NCI-H2107 (cell line): ENCODE results near the gene ACOX1.

Experiments used
- DNase-seq: peaks from one replicate; lab custom pipeline; 2025; lab: John Stamatoyannopoulos, UW

Gene ACOX1

GRCh38 chr17:75891605-75892555, 87.1 kb downstream of the ACOX1 start:
- no peak for DNase-seq
